SU-DHL-6 (cell line): ENCODE measurements around the gene STRA6.

ENCODE experiments used
- H2AFZ ChIP-seq: fragments of 200-600 bp; sonication (generic); 2 replicates; pipeline ENCODE4 v1.6.1; 2014; ENCODE audit warnings: low read depth, mild to moderate bottlenecking, moderate library complexity, mixed read lengths, antibody characterized with exemption, low read length; ENCODE audit not compliant: severe bottlenecking
- H3F3A ChIP-seq: fragments of 200-600 bp; shearing (Covaris generic); 2 replicates; pipeline ENCODE4 v1.6.0; 2016; ENCODE audit warnings: antibody characterized with exemption, mild to moderate bottlenecking; ENCODE audit not compliant: insufficient read depth
- H3K27ac ChIP-seq: fragments of 200-600 bp; sonication (generic); 2 replicates; pipeline ENCODE4 v1.5.1; 2016; ENCODE audit warnings: low read depth, mild to moderate bottlenecking, low read length, moderate library complexity, mixed read lengths
- H3K27me3 ChIP-seq: fragments of 200-600 bp; sonication (generic), shearing (Covaris generic); 2 replicates; pipeline ENCODE4 v1.6.0; 2014; ENCODE audit warnings: mild to moderate bottlenecking, low read length
- H3K36me3 ChIP-seq: fragments of 200-600 bp; sonication (generic); 2 replicates; pipeline ENCODE4 v1.6.1; 2014; ENCODE audit warnings: mild to moderate bottlenecking, low read length, mixed read lengths
- H3K4me2 ChIP-seq: fragments of 300-600, 200-600 bp; shearing (Covaris generic), sonication (generic); 2 replicates; pipeline ENCODE4 v1.6.0; 2014; ENCODE audit warnings: low read length, low read depth, mild to moderate bottlenecking; ENCODE audit not compliant: poor library complexity, severe bottlenecking
- H3K4me3 ChIP-seq: fragments of 200-600 bp; sonication (generic); 2 replicates; pipeline ENCODE4 v1.5.1; 2014; ENCODE audit warnings: antibody characterized with exemption, low read length, mild to moderate bottlenecking, mixed read lengths; ENCODE audit not compliant: insufficient read depth, poor library complexity, severe bottlenecking
- H3K79me2 ChIP-seq: fragments of 200-600 bp; sonication (generic); 2 replicates; pipeline ENCODE4 v1.6.1; 2014; ENCODE audit warnings: mild to moderate bottlenecking, low read length, moderate library complexity; ENCODE audit not compliant: insufficient read depth
- H3K9ac ChIP-seq: fragments of 200-600 bp; sonication (generic); 2 replicates; pipeline ENCODE4 v1.7.0; 2014; ENCODE audit warnings: mild to moderate bottlenecking, low read length
- H3K9me2 ChIP-seq: fragments of 200-600 bp; sonication (generic); replicated peaks from 2 replicates; pipeline ENCODE4 v1.6.1; 2014; ENCODE audit warnings: low read length; ENCODE audit not compliant: insufficient read depth
- H3K9me3 ChIP-seq: fragments of 200-600 bp; sonication (generic); 2 replicates; pipeline ENCODE4 v1.6.1; 2014; ENCODE audit warnings: low read length, mixed read lengths; ENCODE audit not compliant: insufficient read depth
- H4K20me1 ChIP-seq: fragments of 200-600 bp; sonication (generic); 2 replicates; pipeline ENCODE4 v1.6.1; 2014; ENCODE audit warnings: low read depth, mild to moderate bottlenecking, antibody characterized with exemption, low read length, moderate library complexity, mixed read lengths
- EZH2phosphoT487 ChIP-seq: fragments of 200-600 bp; sonication (generic), shearing (Covaris generic); conservative IDR thresholded peaks from 2 replicates; pipeline ENCODE4 v1.6.1; 2018; ENCODE audit warnings: mild to moderate bottlenecking, antibody characterized with exemption, low read length, moderate library complexity, mixed read lengths
- TF ChIP-seq, protein P1 (sequence below): fragments of 200-600 bp; sonication (generic); IDR thresholded peaks from one replicate; pipeline ENCODE4 v1.5.1; 2017; ENCODE audit warnings: antibody characterized with exemption, mild to moderate bottlenecking, low read length, moderate library complexity; ENCODE audit not compliant: insufficient read depth, poor library complexity, severe bottlenecking

The STRA6 gene

DNA sequence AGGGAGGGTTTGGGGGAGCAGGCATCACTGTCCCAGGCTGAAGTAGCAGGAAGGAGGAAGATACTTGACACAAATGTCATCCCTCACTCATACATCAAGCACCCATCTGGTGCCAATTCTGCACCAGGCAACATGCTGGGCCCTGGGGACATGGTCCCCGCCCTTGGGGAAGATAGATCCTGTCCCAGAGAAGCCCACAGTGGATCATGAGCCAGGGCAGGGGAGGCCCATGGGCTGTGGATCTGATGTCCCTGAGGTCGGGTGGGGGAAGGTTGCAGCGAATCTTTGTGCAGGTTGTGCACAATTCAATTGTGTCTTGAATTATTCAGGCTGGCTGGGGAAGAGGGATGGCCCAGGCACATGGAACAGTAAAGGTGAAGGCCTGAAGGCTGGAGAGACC lies 27.1 kb upstream of the STRA6 start:
- no peaks in the 10 kb centered on the region for H3F3A ChIP-seq
- no peak for TF ChIP-seq EZH2phosphoT487
- TF ChIP-seq, protein P1, sequence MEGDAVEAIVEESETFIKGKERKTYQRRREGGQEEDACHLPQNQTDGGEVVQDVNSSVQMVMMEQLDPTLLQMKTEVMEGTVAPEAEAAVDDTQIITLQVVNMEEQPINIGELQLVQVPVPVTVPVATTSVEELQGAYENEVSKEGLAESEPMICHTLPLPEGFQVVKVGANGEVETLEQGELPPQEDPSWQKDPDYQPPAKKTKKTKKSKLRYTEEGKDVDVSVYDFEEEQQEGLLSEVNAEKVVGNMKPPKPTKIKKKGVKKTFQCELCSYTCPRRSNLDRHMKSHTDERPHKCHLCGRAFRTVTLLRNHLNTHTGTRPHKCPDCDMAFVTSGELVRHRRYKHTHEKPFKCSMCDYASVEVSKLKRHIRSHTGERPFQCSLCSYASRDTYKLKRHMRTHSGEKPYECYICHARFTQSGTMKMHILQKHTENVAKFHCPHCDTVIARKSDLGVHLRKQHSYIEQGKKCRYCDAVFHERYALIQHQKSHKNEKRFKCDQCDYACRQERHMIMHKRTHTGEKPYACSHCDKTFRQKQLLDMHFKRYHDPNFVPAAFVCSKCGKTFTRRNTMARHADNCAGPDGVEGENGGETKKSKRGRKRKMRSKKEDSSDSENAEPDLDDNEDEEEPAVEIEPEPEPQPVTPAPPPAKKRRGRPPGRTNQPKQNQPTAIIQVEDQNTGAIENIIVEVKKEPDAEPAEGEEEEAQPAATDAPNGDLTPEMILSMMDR = no peak
- no peak overlapping the region for H2AFZ ChIP-seq
- no peak overlapping the region for H3K4me3 ChIP-seq
- no peaks in the 10 kb centered on the region for H3K36me3 ChIP-seq
- no peaks in the 10 kb centered on the region for H3K79me2 ChIP-seq
- H4K20me1 ChIP-seq = no peaks in the 10 kb centered on the region
- H3K9ac ChIP-seq = no peak overlapping the region
- no peak overlapping the region for H3K27ac ChIP-seq
- H3K27me3 ChIP-seq = no peaks in the 10 kb centered on the region
- H3K9me2 ChIP-seq = no peaks in the 10 kb centered on the region
- no peak overlapping the region for H3K4me2 ChIP-seq
- H3K9me3 ChIP-seq = no peaks in the 10 kb centered on the region

DNA sequence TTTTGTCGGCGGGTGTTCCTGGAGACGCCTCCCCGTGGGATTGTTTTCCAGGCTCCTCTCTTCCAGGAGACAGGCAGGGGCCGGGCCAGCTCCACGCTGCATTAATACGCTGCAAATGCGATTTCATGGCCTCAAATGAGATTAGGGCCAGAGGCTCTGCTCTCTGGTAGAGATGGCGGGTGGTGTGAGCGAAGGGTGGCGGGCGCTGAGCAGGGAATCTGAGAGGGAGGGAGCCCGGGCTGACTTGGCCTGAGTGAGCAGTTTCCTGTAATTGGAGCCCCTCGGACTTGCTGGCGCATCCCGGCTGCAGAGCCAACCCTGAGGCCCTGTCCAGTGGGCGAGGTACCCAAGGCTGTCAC lies 26.1 kb upstream of the STRA6 start:
- H3K36me3 ChIP-seq = no peaks in the 10 kb centered on the region
- no peaks in the 10 kb centered on the region for H3F3A ChIP-seq
- no peak overlapping the region for H3K27ac ChIP-seq
- no peaks in the 10 kb centered on the region for H3K9me3 ChIP-seq
- no peak overlapping the region for H3K4me3 ChIP-seq
- no peak overlapping the region for H3K9ac ChIP-seq
- no peaks in the 10 kb centered on the region for H4K20me1 ChIP-seq
- no peaks in the 10 kb centered on the region for H3K9me2 ChIP-seq
- TF ChIP-seq, protein P1 = no peak
- TF ChIP-seq EZH2phosphoT487 = no peak
- no peaks in the 10 kb centered on the region for H3K27me3 ChIP-seq
- H2AFZ ChIP-seq = no peak overlapping the region
- no peaks in the 10 kb centered on the region for H3K79me2 ChIP-seq
- H3K4me2 ChIP-seq = no peak overlapping the region

DNA sequence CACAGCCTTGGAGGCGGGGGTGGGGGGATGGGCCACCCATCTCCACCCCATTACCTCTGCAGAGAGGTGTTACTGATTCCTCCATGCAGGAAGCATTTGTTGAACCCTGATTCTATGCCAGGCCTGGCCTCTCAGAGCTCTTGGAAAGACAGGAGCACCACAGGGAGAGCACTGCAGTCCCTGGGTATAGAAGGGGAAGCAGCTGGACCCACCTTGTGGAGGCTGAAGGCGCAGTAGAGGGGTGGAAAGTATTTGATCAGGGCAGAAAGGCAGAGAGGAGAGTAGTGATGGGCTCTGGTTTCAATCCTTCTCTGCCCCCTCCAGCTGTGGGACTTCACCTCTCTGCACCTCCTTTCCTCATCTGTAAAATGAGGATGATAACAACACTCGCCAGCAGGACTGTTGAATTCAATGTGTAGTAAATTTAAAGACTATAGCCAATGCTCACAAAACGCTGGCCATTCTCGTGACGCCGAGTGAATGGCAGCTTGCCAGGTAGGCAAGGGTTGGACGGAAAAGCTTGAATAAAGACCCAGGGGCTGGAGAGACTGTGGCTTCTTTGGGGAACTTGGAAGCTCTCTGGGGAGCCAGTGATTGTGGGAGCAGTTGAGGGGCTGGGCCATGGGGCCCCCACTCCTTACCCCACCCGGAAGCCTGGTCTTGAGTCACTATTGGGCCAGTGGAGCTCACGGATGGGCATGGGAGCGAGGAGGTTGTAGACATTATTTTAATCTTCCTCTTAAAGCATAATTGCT lies 25.6 kb upstream of the STRA6 start:
- no peaks in the 10 kb centered on the region for H3K36me3 ChIP-seq
- no peak for TF ChIP-seq EZH2phosphoT487
- TF ChIP-seq, protein P1 = no peak
- H3K9ac ChIP-seq = no peak overlapping the region
- no peak overlapping the region for H3K4me3 ChIP-seq
- H2AFZ ChIP-seq = no peak overlapping the region
- no peaks in the 10 kb centered on the region for H3K79me2 ChIP-seq
- no peaks in the 10 kb centered on the region for H3K9me2 ChIP-seq
- H3K9me3 ChIP-seq = no peaks in the 10 kb centered on the region
- H3K27me3 ChIP-seq = no peaks in the 10 kb centered on the region
- no peaks in the 10 kb centered on the region for H3F3A ChIP-seq
- H3K27ac ChIP-seq = no peak overlapping the region
- no peaks in the 10 kb centered on the region for H4K20me1 ChIP-seq
- no peak overlapping the region for H3K4me2 ChIP-seq
